HG03342 (cell line): ENCODE measurements around the gene NLRP6.
A peak's percentile ranks its signal among the peaks of the same experiment; 100 is the strongest.

Experiments
- ATAC-seq: cut with Tn5 transposase; IDR thresholded peaks from one replicate; pipeline ENCODE4 v1.9.1; 2021; ENCODE audit warnings: mild to moderate bottlenecking, moderate library complexity; ENCODE audit not compliant: unreplicated experiment

NLRP6 gene

DNA sequence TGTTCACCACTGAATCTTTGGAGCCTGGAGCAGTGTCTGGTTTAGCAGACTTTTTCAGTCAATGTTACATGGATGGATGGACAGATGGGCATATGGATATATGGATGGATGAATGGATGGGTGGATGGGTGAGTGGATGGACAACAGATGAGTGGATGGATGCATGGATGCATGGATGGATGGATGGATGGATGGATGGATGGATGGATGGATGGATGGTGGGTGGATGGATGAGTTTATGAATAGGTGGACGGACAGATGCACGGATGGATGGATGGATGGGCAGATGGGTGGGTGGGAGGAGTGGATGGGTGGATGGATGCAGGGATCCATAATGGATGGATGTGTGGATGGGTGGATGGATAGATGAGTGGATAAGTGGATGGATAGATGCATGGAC, 22.4 kb upstream of the NLRP6 start:
- ATAC-seq = no peak

- ATAC-seq = no peak
These were observed 21.1 kb upstream of the NLRP6 start for GRCh38 chr11:256952-257737.

DNA sequence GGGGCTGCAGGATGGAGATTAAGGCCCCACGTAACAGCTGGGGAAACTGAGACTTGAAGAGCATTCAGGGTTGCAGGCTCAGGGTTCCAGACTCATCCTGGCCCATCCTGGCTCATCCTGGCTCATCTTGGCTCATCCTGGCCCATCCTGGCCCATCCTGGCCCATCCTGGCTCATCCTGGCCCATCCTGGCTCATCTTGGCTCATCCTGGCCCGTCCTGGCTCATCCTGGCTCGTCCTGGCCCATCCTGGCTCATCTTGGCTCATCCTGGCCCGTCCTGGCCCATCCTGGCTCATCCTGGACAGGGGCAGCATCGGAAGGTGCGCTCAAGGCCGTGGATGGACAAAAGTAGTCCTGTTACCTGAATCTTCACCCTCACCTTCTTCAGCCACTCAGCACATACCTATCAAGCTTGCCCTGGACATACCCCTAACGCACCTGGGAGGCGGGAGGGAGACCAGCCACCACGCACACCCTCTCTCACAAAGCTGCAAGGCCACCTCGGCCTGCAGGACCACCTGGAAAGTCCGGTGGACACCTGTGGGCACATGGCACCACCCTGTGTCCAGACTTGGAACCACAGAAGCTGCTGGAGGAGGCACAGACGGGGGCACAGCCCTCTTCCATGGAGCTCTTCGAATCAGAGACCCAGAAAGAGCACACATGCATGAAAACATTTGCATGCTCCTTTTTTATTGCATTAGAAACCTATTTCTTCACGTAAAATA, 20.3 kb upstream of the NLRP6 start:
- ATAC-seq = no peak

- ATAC-seq = no peak
These were observed 18.8 kb upstream of the NLRP6 start for GRCh38 chr11:259413-259812.

DNA sequence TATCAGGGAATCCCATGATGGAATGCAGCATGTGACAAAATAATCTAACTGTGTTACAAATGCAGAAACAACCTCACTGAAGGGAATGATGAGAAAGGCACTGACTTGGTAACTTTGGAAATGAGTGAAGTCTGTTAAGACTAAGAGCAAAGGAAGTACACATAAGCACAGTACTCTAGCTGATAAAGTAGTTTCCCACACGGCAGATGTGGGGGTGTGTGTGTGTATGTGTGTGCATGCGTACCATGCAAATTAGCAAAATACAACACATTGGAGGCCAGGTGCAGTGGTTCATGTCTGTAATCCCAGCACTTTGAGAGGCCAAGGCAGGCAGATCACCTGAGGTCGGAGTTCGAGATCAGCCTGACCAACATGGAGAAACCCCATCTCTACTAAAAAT, 16.6 kb upstream of the NLRP6 start:
- ATAC-seq = no peak

DNA sequence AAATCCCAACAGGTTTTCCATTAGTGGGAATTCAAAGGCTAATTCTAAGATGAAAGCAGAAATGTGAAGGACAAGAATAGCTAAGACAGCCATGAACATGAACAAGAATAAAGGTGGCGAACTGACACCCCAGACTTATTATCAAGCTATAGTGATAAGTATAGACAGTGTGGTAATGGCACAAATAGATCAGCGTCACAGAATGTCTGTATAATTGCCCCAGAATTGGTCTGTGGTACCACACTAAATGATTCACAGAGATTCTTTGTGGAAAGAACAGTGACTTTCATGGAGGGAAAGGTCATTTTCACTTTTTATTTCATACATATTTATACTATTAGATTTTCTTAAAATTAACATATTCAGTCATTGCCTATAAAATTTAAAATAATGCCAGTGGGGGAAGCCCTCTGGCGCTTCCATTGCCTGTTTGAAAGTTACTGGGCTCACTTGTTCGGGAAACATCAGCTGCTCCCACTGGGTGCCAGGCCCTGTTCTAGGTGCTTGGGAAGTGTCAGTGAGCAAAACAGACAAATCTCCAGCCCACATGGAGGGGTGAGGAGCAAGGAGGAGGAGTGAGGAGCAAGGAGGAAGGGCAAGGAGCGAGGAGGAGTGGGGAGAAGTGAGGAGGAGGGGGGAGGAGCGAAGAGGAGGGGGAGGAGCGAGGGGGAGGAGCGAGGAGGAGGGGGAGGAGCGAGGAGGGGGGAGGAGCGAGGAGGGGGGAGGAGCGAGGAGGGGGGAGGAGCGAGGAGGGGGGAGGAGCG, 11.3 kb upstream of the NLRP6 start:
- ATAC-seq = no peak

DNA sequence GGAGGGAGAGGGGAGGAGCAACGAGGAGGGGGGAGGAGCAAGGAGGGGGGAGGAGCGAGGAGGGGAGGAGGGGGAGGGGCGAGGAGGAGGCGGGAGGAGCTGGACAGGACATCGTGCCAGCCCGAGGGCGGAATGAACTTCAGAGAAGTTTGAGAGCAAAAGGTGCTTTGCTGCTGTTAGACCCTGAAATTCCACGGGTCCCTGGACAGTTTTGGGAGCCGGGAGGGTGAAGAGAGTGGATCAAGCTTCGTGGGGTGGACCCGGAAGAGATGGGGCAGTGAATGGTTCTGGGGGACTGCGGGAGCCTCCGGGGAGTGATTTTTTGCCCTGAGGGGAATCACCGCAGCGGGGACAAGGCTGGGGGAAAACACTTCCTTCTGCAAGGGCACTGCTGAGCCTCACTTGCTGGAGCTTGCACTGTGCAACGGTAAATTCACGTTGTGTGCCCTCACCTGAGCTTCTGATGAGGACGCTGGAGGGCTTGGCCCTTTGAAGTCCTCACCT, 10.7 kb upstream of the NLRP6 start:
- no peak for ATAC-seq

- peak; percentile 35 for ATAC-seq
These were observed 9.5 kb upstream of the NLRP6 start for GRCh38 chr11:268716-269145.

- ATAC-seq = peak; percentile 61
These were observed 8.9 kb upstream of the NLRP6 start for GRCh38 chr11:269146-269890.

GRCh38 chr11:270451-271318, 7.5 kb upstream of the NLRP6 start:
- ATAC-seq = no peak

DNA sequence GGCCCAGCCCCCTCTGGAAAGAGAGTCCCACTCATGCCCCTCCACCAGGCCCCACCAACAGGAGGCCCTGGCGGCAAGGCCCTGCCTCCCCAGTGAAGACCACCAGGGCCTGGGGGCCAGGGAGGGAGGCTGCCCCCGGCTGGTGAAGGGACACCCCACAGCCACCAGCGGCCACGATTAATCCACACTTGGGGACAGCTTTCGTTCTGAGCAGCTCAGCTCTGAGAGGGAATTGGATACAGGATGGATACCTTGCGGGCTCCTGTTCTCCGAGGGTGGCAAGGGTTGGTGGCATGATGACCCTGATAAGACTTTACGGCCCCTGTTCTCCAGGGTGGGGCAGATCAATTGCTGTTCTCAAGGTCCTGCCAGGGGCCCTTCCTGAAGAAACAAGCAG, 6.9 kb upstream of the NLRP6 start:
- ATAC-seq = no peak

- no peak for ATAC-seq
These were observed 5.8 kb upstream of the NLRP6 start for GRCh38 chr11:272195-272930.

- ATAC-seq = no peak
These were observed 5.3 kb upstream of the NLRP6 start for GRCh38 chr11:272931-273198.

DNA sequence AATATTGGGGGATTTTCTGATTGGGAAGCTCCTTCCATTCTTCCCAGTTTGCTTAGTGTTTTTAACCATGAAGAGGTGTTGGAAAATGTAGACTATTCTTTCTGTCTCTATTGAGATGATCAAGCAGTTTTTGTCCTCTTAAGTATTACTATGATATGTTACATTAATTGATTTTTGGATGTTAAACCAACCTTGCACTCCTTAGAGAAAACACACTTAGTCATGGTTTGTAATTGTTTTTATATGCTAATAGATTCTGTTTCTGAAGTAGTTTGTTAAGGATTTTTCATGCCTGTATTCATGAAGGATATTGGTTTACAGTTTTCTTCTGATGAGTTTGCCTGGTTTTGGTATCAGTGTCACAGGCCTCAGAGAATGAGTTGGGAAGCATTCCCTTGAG, 2.0 kb upstream of the NLRP6 start:
- no peak for ATAC-seq

- ATAC-seq = no peak
These were observed 1.1 kb downstream of the NLRP6 start for GRCh38 chr11:279040-279965.

- ATAC-seq = no peak
These were observed 1.9 kb downstream of the NLRP6 start for GRCh38 chr11:279966-280705.

- ATAC-seq = no peak
These were observed 2.7 kb downstream of the NLRP6 start for GRCh38 chr11:280706-281485.
